Neural crest cell (in vitro differentiated cells): ENCODE results near the gene GUCD1. TPM values are rescaled to one million over a fixed set of nuclear protein-coding genes. Genes with fewer than 3 reads are reported as not detected.
A peak's percentile ranks its signal among the peaks of the same experiment; 100 is the strongest.

ENCODE experiments used
- DNase-seq: peaks from one replicate; pipeline ENCODE4 v3.0.0; 2021; ENCODE audit warnings: low read depth, mixed read lengths, low spot score
- H3K27ac Mint-ChIP-seq: one replicate; pipeline ENCODE4 v1.8.0; 2021; ENCODE audit warnings: mild to moderate bottlenecking, mixed read lengths; ENCODE audit not compliant: unreplicated experiment
- H3K27me3 Mint-ChIP-seq: 2 replicates; pipeline ENCODE4 v1.8.0; 2021; ENCODE audit warnings: low read depth, mild to moderate bottlenecking, mixed read lengths
- H3K36me3 Mint-ChIP-seq: 2 replicates; pipeline ENCODE4 v1.8.0; 2021; ENCODE audit warnings: low read depth, mild to moderate bottlenecking, mixed read lengths
- H3K4me1 Mint-ChIP-seq: 2 replicates; pipeline ENCODE4 v1.8.0; 2021; ENCODE audit warnings: mixed read lengths
- H3K4me3 Mint-ChIP-seq: one replicate; pipeline ENCODE4 v1.8.0; 2021; ENCODE audit warnings: mild to moderate bottlenecking, mixed read lengths
- H3K9me3 Mint-ChIP-seq: 2 replicates; pipeline ENCODE4 v1.8.0; 2021; ENCODE audit warnings: mixed read lengths
- CTCF ChIP-seq: fragments of 200-600 bp; sonication (generic); conservative IDR thresholded peaks from 2 replicates; pipeline ENCODE4 v1.5.0; 2021; ENCODE audit warnings: antibody characterized with exemption, mild to moderate bottlenecking
- total RNA-seq: library from RNA; stranded (reverse); gene quantifications from 2 replicates; pipeline ENCODE4 v1.2.1, GENCODE V29; 2021

Gene GUCD1
- total RNA-seq, 1 donor from 2014 or later = 94.9 TPM

GRCh38 chr22:24592851-24593558, 38.1 kb upstream of the GUCD1 start, which contains the start of gene LRRC75B:
TSS of gene LRRC75B (minus strand) at chr22:24593073. CDS start at chr22:24593039, 34 bp downstream.
- no peak for TF ChIP-seq CTCF
- H3K36me3 Mint-ChIP-seq = no peaks in the 10 kb centered on the region
- peaks cover 11% of the 10 kb centered on the region for H3K4me1 Mint-ChIP-seq
- H3K27me3 Mint-ChIP-seq = no peaks in the 10 kb centered on the region
- no peaks in the 10 kb centered on the region for H3K9me3 Mint-ChIP-seq
- H3K27ac Mint-ChIP-seq = peak within 1 kb of the TSS; percentile 95
- H3K4me3 Mint-ChIP-seq = peak within 1 kb of the TSS; percentile 96
- peak; percentile 80 for DNase-seq

DNA sequence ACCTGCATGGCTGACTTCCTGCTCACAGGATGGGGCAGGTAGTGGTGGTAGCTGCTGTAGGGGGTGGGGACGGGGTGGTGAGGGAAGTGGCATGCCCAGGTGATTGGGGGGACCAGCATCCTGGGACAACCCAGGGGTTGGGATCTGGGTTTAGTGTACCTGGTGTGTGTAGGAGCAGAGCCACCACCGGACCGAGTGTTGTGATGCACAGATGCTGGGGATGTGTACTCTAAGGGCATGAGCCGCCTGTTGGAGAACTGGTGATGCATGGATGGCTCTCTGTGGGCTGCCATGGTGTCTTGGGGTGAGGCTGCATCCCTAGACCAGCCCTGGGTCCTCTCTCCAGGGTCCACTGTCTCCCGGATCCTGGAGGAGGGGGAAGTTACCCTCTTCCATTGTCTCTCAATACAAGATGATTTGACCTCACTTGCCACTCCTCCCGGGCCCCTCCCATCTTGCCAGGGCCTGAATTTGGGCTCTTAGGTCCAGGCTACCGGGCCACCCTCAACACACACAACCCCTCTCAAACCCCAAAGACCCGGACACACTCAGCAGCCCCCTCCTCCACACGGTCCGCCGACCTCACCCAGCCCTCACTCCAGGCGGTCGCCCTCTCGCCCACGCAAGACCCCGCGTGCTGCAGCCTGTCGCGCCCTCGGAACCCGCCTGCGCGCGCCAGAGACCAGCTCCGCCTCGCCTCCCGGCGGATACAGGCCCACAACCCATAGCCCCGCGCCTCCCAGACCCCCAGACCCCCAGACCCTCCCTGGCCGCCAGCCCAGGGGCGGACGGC, 37.3 kb upstream of the GUCD1 start:
- H3K36me3 Mint-ChIP-seq = no peaks in the 10 kb centered on the region
- DNase-seq = peak; percentile 29
- peak overlapping the region; percentile 96 for H3K4me3 Mint-ChIP-seq
- TF ChIP-seq CTCF = no peak
- no peaks in the 10 kb centered on the region for H3K27me3 Mint-ChIP-seq
- no peaks in the 10 kb centered on the region for H3K9me3 Mint-ChIP-seq
- peak overlapping the region; percentile 95 for H3K27ac Mint-ChIP-seq
- H3K4me1 Mint-ChIP-seq = peaks cover 11% of the 10 kb centered on the region

- Mint-ChIP-seq H3K9me3 (no peaks in the 10 kb centered on the region), H3K4me1 (peaks cover 11% of the 10 kb centered on the region), H3K4me3 (peak overlapping the region; percentile 73), H3K27me3 (no peaks in the 10 kb centered on the region), H3K36me3 (no peaks in the 10 kb centered on the region), H3K27ac (no peak overlapping the region)
- TF ChIP-seq CTCF = no peak
- no peak for DNase-seq
Observed at GRCh38 chr22:24591286-24591830, 36.4 kb upstream of the GUCD1 start.

DNA sequence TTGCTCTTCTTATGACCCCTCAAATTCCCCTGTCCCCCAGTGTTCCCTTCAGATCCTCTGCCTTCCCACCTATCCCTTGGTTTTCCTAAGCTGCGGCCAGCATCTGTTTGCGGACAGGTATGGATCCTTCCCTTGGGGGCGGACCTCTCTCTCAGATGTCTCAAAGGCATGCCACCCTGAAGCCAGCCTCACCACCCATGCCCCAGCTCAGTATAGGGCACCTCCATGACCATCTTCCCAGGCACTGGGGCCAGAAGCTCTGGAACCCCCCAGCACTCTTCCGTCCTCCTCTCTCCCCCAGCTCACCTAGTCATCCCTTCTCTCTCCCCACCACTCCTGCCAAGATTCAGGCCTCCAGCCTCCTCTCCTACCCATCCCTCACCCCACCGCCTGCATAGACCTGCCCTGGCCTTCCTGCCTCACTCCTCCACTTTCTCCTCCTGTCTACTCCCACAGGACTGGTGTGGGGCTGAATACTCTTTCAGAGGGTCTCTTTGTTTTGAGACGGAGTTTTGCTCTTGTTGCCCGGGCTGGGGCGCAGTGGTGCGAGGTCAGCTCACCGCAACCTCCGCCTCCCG, 35.7 kb upstream of the GUCD1 start:
- no peak for TF ChIP-seq CTCF
- peak overlapping the region; percentile 72 for H3K27ac Mint-ChIP-seq
- no peaks in the 10 kb centered on the region for H3K27me3 Mint-ChIP-seq
- peaks cover 11% of the 10 kb centered on the region for H3K4me1 Mint-ChIP-seq
- no peaks in the 10 kb centered on the region for H3K36me3 Mint-ChIP-seq
- H3K4me3 Mint-ChIP-seq = peak overlapping the region; percentile 73
- no peak for DNase-seq
- H3K9me3 Mint-ChIP-seq = no peaks in the 10 kb centered on the region

GRCh38 chr22:24589518-24590030, 34.6 kb upstream of the GUCD1 start:
- no peak for DNase-seq
- no peak overlapping the region for H3K4me3 Mint-ChIP-seq
- H3K9me3 Mint-ChIP-seq = no peaks in the 10 kb centered on the region
- no peaks in the 10 kb centered on the region for H3K36me3 Mint-ChIP-seq
- TF ChIP-seq CTCF = no peak
- no peaks in the 10 kb centered on the region for H3K27me3 Mint-ChIP-seq
- H3K27ac Mint-ChIP-seq = no peak overlapping the region
- peaks cover 11% of the 10 kb centered on the region for H3K4me1 Mint-ChIP-seq
